Measurements from ENCODE around the gene ALDH2. TPM values are rescaled to one million over a fixed set of nuclear protein-coding genes. Genes with fewer than 3 reads are reported as not detected.

The ALDH2 gene
- total RNA-seq, 1 donor: 40.9 TPM

DNA sequence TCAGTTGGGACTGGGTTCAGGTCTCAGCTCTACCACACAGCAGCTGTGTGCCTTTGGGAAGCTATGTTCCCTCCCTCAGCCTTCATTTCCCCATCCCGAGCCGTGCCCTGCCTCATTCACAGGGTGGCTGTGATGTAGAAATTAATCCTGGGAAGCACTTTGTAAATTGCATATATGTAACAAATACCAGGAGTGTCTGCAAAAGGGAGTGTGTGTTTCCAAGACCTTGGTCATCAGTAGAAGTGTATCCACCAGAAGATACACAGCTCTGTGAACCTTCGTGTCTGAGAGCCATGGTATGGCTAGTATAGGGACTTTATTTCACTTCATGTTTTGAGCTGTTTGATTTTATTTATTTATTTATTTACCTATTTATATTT is 26.1 kb downstream of the ALDH2 start:
- no peak for TF ChIP-seq CTCF (IDR thresholded peaks at IDR 0.05; ENCODE audit: insufficient read depth, low read length)
- no peak for DNase-seq (ENCODE audit: low read depth)
- no peak overlapping the region for H3K4me3 ChIP-seq (ENCODE audit: low read depth, low read length)

- no peak for TF ChIP-seq CTCF (IDR thresholded peaks at IDR 0.05; ENCODE audit: insufficient read depth, low read length)
- DNase-seq (ENCODE audit: low read depth): no peak
- H3K4me3 ChIP-seq (ENCODE audit: low read depth, low read length): no peak overlapping the region
Measured at GRCh38 chr12:111798182-111798581, 31.4 kb downstream of the ALDH2 start.

DNA sequence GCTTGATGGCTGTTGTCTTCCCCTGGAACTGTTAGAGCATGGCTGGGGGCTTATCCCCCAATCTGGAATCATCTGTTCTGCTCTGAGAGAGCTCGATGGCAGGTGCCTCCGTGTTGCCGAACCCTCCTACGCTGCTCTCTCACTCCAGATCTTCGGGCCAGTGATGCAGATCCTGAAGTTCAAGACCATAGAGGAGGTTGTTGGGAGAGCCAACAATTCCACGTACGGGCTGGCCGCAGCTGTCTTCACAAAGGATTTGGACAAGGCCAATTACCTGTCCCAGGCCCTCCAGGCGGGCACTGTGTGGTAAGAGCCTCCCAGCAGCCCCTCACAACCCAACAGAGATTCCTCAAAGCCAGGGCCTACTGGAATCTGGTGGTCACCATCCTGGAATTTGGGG is 33.0 kb downstream of the ALDH2 start:
- H3K4me3 ChIP-seq (ENCODE audit: low read depth, low read length): no peak overlapping the region
- DNase-seq (ENCODE audit: low read depth): no peak
- no peak for TF ChIP-seq CTCF (IDR thresholded peaks at IDR 0.05; ENCODE audit: insufficient read depth, low read length)

- H3K4me3 ChIP-seq (ENCODE audit: low read depth, low read length): no peak overlapping the region
- no peak for TF ChIP-seq CTCF (IDR thresholded peaks at IDR 0.05; ENCODE audit: insufficient read depth, low read length)
- no peak for DNase-seq (ENCODE audit: low read depth)
Measured at GRCh38 chr12:111803038-111803626, 36.4 kb downstream of the ALDH2 start.

GRCh38 chr12:111803851-111804250 is 37.1 kb downstream of the ALDH2 start:
- DNase-seq (ENCODE audit: low read depth): no peak
- no peak for TF ChIP-seq CTCF (IDR thresholded peaks at IDR 0.05; ENCODE audit: insufficient read depth, low read length)
- H3K4me3 ChIP-seq (ENCODE audit: low read depth, low read length): no peak overlapping the region

DNA sequence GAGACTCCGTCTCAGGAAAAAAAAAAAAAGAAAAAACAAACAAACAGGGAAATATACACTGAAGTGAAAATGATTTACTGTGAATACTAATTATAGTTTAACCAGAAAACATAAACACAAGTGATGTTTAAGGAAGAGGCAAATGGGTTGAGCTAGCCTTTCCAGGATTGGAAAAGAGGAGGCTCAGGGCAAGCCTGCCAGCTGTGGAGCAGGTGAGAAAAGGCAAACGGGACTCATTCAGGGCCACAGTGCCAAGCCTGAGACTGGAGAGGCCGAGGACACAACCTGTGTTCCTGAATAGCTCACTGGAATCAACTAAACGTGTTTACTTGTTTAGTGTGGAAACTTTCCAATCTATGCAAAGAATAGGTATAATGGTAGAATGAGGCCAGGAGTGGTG is 39.6 kb downstream of the ALDH2 start:
- no peak for DNase-seq (ENCODE audit: low read depth)
- H3K4me3 ChIP-seq (ENCODE audit: low read depth, low read length): no peak overlapping the region
- TF ChIP-seq CTCF (IDR thresholded peaks at IDR 0.05; ENCODE audit: insufficient read depth, low read length): no peak

GRCh38 chr12:111807232-111807631 is 40.5 kb downstream of the ALDH2 start:
- TF ChIP-seq CTCF (IDR thresholded peaks at IDR 0.05; ENCODE audit: insufficient read depth, low read length): no peak
- DNase-seq (ENCODE audit: low read depth): no peak
- H3K4me3 ChIP-seq (ENCODE audit: low read depth, low read length): no peak overlapping the region

Measured in fibroblast of the aortic adventitia (primary cell).